GM18870 (cell line): ENCODE measurements around the gene CREB3L2.
"Not testable (repeated sequence)": the region's sequence is repeated elsewhere in the genome, so short reads cannot be mapped to it uniquely, and the experiment has no call there.

ENCODE experiments used
- ATAC-seq: cut with Tn5 transposase; IDR thresholded peaks from one replicate; pipeline ENCODE4 v1.9.1; 2021; ENCODE audit warnings: moderate library complexity; ENCODE audit not compliant: unreplicated experiment

CREB3L2 gene

GRCh38 chr7:137970253-137970975 is 31.5 kb downstream of the CREB3L2 start:
- no peak for ATAC-seq

GRCh38 chr7:137969828-137970227 is 32.1 kb downstream of the CREB3L2 start:
- ATAC-seq = no peak

GRCh38 chr7:137968890-137969289 is 33.0 kb downstream of the CREB3L2 start:
- no peak for ATAC-seq

GRCh38 chr7:137968339-137968738 is 33.5 kb downstream of the CREB3L2 start:
- ATAC-seq = not testable (repeated sequence)

- ATAC-seq = no peak
These were observed 34.5 kb downstream of the CREB3L2 start for GRCh38 chr7:137967143-137968018.

GRCh38 chr7:137966641-137967142 is 35.2 kb downstream of the CREB3L2 start:
- no peak for ATAC-seq

GRCh38 chr7:137965942-137966640 is 35.8 kb downstream of the CREB3L2 start:
- no peak for ATAC-seq

GRCh38 chr7:137964824-137965545 is 36.9 kb downstream of the CREB3L2 start:
- ATAC-seq = no peak

GRCh38 chr7:137962875-137963507 is 38.9 kb downstream of the CREB3L2 start:
- ATAC-seq = no peak

- ATAC-seq = no peak
These were observed 39.4 kb downstream of the CREB3L2 start for GRCh38 chr7:137962491-137962874.

- peak; percentile 82 for ATAC-seq
These were observed 40.4 kb downstream of the CREB3L2 start for GRCh38 chr7:137961200-137962177.

- ATAC-seq = no peak
These were observed 41.9 kb downstream of the CREB3L2 start for GRCh38 chr7:137960020-137960419.

- ATAC-seq = peak; percentile 30
These were observed 43.1 kb downstream of the CREB3L2 start for GRCh38 chr7:137958470-137959431.

- no peak for ATAC-seq
These were observed 44.0 kb downstream of the CREB3L2 start for GRCh38 chr7:137957887-137958286.

- no peak for ATAC-seq
These were observed 45.3 kb downstream of the CREB3L2 start for GRCh38 chr7:137956591-137956990.

- ATAC-seq = no peak
These were observed 45.7 kb downstream of the CREB3L2 start for GRCh38 chr7:137956183-137956582.

- no peak for ATAC-seq
These were observed 47.3 kb downstream of the CREB3L2 start for GRCh38 chr7:137954614-137955013.
